Uterus (tissue), 2 donors: ENCODE measurements around the gene IGF1R.

ENCODE experiments used
- POLR2A ChIP-seq, 2 donors: fragments of 450-650 bp; IDR thresholded peaks; one replicate each; pipeline ENCODE4 v1.6.1; 2016; ENCODE audit warnings: antibody characterized with exemption in 2 of 2, mild to moderate bottlenecking in 1 of 2, moderate library complexity in 1 of 2
- TF ChIP-seq, protein P1 (sequence below), 4 experiments: fragments of 200-600 bp in 2 of 4; fragments of 450-650 bp in 2 of 4; sonication (generic) in 2 of 4; IDR thresholded peaks; one replicate each; pipeline ENCODE4 v1.5.1; 2016 to 2019; ENCODE audit warnings: antibody characterized with exemption in 4 of 4, mild to moderate bottlenecking in 2 of 4, moderate library complexity in 1 of 4

DNA sequence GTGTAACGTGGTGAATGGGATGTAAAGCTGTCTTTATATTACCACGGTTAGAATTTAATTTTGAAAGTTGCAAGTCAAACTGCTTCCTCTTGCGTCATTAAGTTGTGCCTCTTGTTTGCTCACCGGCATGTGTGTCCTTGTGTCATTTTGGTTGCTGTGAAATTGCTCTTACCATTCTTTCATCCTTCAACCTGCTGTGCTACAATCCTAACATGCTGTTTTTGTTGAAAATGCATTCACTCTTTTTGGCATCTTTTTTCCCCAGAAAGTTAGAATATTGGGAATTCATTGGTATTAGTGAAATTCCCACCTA is 194.6 kb downstream of the IGF1R start:
- TF ChIP-seq, protein P1, sequence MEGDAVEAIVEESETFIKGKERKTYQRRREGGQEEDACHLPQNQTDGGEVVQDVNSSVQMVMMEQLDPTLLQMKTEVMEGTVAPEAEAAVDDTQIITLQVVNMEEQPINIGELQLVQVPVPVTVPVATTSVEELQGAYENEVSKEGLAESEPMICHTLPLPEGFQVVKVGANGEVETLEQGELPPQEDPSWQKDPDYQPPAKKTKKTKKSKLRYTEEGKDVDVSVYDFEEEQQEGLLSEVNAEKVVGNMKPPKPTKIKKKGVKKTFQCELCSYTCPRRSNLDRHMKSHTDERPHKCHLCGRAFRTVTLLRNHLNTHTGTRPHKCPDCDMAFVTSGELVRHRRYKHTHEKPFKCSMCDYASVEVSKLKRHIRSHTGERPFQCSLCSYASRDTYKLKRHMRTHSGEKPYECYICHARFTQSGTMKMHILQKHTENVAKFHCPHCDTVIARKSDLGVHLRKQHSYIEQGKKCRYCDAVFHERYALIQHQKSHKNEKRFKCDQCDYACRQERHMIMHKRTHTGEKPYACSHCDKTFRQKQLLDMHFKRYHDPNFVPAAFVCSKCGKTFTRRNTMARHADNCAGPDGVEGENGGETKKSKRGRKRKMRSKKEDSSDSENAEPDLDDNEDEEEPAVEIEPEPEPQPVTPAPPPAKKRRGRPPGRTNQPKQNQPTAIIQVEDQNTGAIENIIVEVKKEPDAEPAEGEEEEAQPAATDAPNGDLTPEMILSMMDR (IDR thresholded peaks at IDR 0.05): no peak
- TF ChIP-seq POLR2A (IDR thresholded peaks at IDR 0.05): no peak
